HepG2 (cell line): ENCODE data around the gene KDR. TPM values are rescaled to one million over a fixed set of nuclear protein-coding genes. Genes with fewer than 3 reads are reported as not detected.

Experiments used
- ATAC-seq: fragments of 200-7000 bp; cut with Tn5 transposase; 3 replicates; pipeline ENCODE4 v1.9.1; 2020; ENCODE audit warnings: mild to moderate bottlenecking, moderate library complexity
- BruUV-seq: library from RNA; stranded (reverse); fragments of 400-500 nt; replicated peaks from 2 replicates; lab custom pipeline; 2021; lab: Mats Ljungman, UMichigan
- CTCF ChIA-PET: fragments of 300-600 bp; formaldehyde crosslinking; extraction: SDS; loops from one replicate; lab custom pipeline; 2021; ENCODE audit warnings: low total read pairs, inconsistent platforms, low intra/inter-chr PET ratio; lab: Yijun Ruan, JAX
- POLR2A ChIA-PET: fragments of 350-600 bp; sonication (Branson Sonifier 250); formaldehyde crosslinking; loops from one replicate; lab custom pipeline; 2020; ENCODE audit warnings: antibody characterized with exemption, inconsistent platforms; lab: Yijun Ruan, JAX
- DNase-seq: peaks from one replicate; pipeline ENCODE4 v3.0.0-alpha.2; 2015; ENCODE audit warnings: low spot score
- FAIRE-seq: peaks from 3 replicates; lab custom pipeline; 2011; peaks lifted over from hg19 to GRCh38; lab: Jason Lieb, UNC
- H2AFZ ChIP-seq: one replicate; pipeline ENCODE4 v1.6.1; 2011; ENCODE audit warnings: low read length, inconsistent platforms
- H3K27ac ChIP-seq: fragments of 300-600 bp; 3 replicates; pipeline ENCODE4 v1.8.0; 2011; ENCODE audit warnings: mixed run types, mild to moderate bottlenecking, mixed read lengths, low read length, inconsistent platforms; ENCODE audit not compliant: insufficient read depth; ENCODE audit errors: extremely low read length
- H3K27me3 ChIP-seq, 2 experiments: fragments of 200-600 bp in 1 of 2; 2 replicates in 1 of 2; 3 replicates in 1 of 2; pipeline versions ENCODE4 v1.6.0 to v1.8.0; 2011; ENCODE audit warnings: low read length in 2 of 2, mild to moderate bottlenecking in 2 of 2, moderate library complexity in 2 of 2, inconsistent platforms in 1 of 2; ENCODE audit not compliant: insufficient read depth in 2 of 2, control insufficient read depth in 1 of 2
- H3K36me3 ChIP-seq, 2 experiments: fragments of 200-600 bp in 1 of 2; replicated peaks in 1 of 2; 2 replicates in 1 of 2; 3 replicates in 1 of 2; pipeline versions ENCODE4 v1.5.1 to v1.8.0; 2011; ENCODE audit warnings: low read length in 2 of 2, inconsistent platforms in 1 of 2; ENCODE audit not compliant: insufficient read depth in 2 of 2, control insufficient read depth in 1 of 2
- H3K4me1 ChIP-seq: 2 replicates; pipeline ENCODE4 v1.5.1; 2012; ENCODE audit warnings: low read length, inconsistent platforms; ENCODE audit not compliant: insufficient read depth
- H3K4me2 ChIP-seq: 2 replicates; pipeline ENCODE4 v1.6.0; 2011; ENCODE audit warnings: low read depth, low read length, inconsistent platforms
- H3K4me3 ChIP-seq, 3 experiments: fragments of 200-600 bp in 1 of 3; sonication (generic), shearing (Covaris generic) in 1 of 3; replicated peaks in 1 of 3; 2 replicates each; pipeline ENCODE4 v1.5.1; 2011 to 2016; ENCODE audit warnings: low read length in 3 of 3, inconsistent platforms in 2 of 3, low read depth in 2 of 3, mild to moderate bottlenecking in 2 of 3, control low read depth in 1 of 3, mixed read lengths in 1 of 3; ENCODE audit not compliant: insufficient read depth in 1 of 3
- H3K79me2 ChIP-seq: one replicate; pipeline ENCODE4 v1.6.1; 2011; ENCODE audit warnings: low read length, inconsistent platforms; ENCODE audit not compliant: insufficient read depth
- H3K9ac ChIP-seq: 2 replicates; pipeline ENCODE4 v1.6.0; 2011; ENCODE audit warnings: mild to moderate bottlenecking, low read depth, low read length, inconsistent platforms; ENCODE audit not compliant: insufficient read depth
- H3K9me3 ChIP-seq: 2 replicates; pipeline ENCODE4 v1.5.1; 2012; ENCODE audit warnings: mild to moderate bottlenecking, low read length
- H4K20me1 ChIP-seq: 2 replicates; pipeline ENCODE4 v1.6.0; 2011; ENCODE audit warnings: inconsistent platforms, mild to moderate bottlenecking, low read length, moderate library complexity; ENCODE audit not compliant: insufficient read depth
- EED ChIP-seq: sonication (generic); formaldehyde crosslinking; IDR thresholded peaks from 2 replicates; pipeline ENCODE4 v1.5.0; 2020; ENCODE audit warnings: mild to moderate bottlenecking, missing genetic modification reagents
- KMT2A ChIP-seq: sonication (generic); formaldehyde crosslinking; IDR thresholded peaks from 2 replicates; pipeline ENCODE4 v1.4.0; 2020; ENCODE audit warnings: missing genetic modification reagents
- SMAD1 ChIP-seq: sonication (generic); formaldehyde crosslinking; IDR thresholded peaks from 2 replicates; pipeline ENCODE4 v1.4.0; 2020; ENCODE audit warnings: missing genetic modification reagents, low read depth, mild to moderate bottlenecking, borderline replicate concordance
- TBP ChIP-seq: sonication (generic); formaldehyde crosslinking; IDR thresholded peaks from 2 replicates; pipeline ENCODE4 v1.5.0; 2020; ENCODE audit warnings: missing genetic modification reagents
- ZFP91 ChIP-seq: sonication (generic); formaldehyde crosslinking; IDR thresholded peaks from 2 replicates; pipeline ENCODE4 v1.9.0; 2022; ENCODE audit warnings: missing genetic modification reagents, mild to moderate bottlenecking, borderline replicate concordance
- ZGPAT ChIP-seq: IDR thresholded peaks from 2 replicates; pipeline ENCODE4 v1.6.1; 2016; ENCODE audit warnings: mild to moderate bottlenecking
- ZNF329 ChIP-seq: sonication (generic); formaldehyde crosslinking; IDR thresholded peaks from 2 replicates; pipeline ENCODE4 v1.9.0; 2021; ENCODE audit warnings: low read depth, mild to moderate bottlenecking, missing genetic modification reagents
- ZNF460 ChIP-seq: sonication (generic); formaldehyde crosslinking; IDR thresholded peaks from 2 replicates; pipeline ENCODE4 v1.5.1; 2020; ENCODE audit warnings: missing genetic modification reagents, mild to moderate bottlenecking, borderline replicate concordance
- ZNF547 ChIP-seq: sonication (generic); formaldehyde crosslinking; IDR thresholded peaks from 2 replicates; pipeline ENCODE4 v1.5.1; 2020; ENCODE audit warnings: mild to moderate bottlenecking, missing genetic modification reagents
- ZNF672 ChIP-seq: sonication (generic); formaldehyde crosslinking; IDR thresholded peaks from 2 replicates; pipeline ENCODE4 v1.8.1; 2022; ENCODE audit warnings: missing genetic modification reagents
- ZNF713 ChIP-seq: sonication (generic); formaldehyde crosslinking; IDR thresholded peaks from 2 replicates; pipeline ENCODE4 v1.4.0; 2020; ENCODE audit warnings: mild to moderate bottlenecking, missing genetic modification reagents
- WGBS: methylation state at CpG from one replicate; pipeline ENCODE4 v1.1.6; 2017; ENCODE audit warnings: low lambda C conversion rate; 5-methylcytosine and 5-hydroxymethylcytosine counted together
- in situ Hi-C: cut with HindIII; loops from 2 replicates; pipeline ENCODE4 v1.10.0; 2017; ENCODE audit warnings: low pct_unique_long_range_greater_than_20kb; ENCODE audit not compliant: extremely low pct_ligation_motif_present
- intact Hi-C: fragments of 100-400 bp; cut with micrococcal nuclease; formaldehyde crosslinking; loops from one replicate; pipeline ENCODE4 v1.10.0; 2022; ENCODE audit not compliant: unreplicated experiment
- polyA plus RNA-seq, 8 experiments: library from polyadenylated mRNA; depleted of rRNA in 3 of 8; stranded (reverse) in 7 of 8; unstranded in 1 of 8; fragments of >200 nt; fragmentation: Illumina TruSeq in 4 of 8; extraction: Trizol in 4 of 8; gene quantifications; 2 replicates each; pipeline versions ENCODE4 v1.2.1 to v1.2.3, GENCODE V29; 2011 to 2016; ENCODE audit warnings: low read depth in 4 of 8, missing spikeins in 1 of 8, mixed read lengths in 1 of 8; ENCODE audit not compliant: insufficient read depth in 1 of 8
- total RNA-seq, 5 experiments: library from RNA; depleted of rRNA; stranded (reverse); fragments of >200 nt; fragmentation: Illumina TruSeq; extraction: Trizol; gene quantifications; 2 replicates each; pipeline ENCODE4 v1.2.3, GENCODE V29; 2016; ENCODE audit warnings: low read depth in 1 of 5
- TF ChIP-seq, protein P1 (sequence below): sonication (generic); formaldehyde crosslinking; IDR thresholded peaks from 2 replicates; pipeline ENCODE4 v1.4.0; 2020; ENCODE audit warnings: low read depth, mild to moderate bottlenecking, missing genetic modification reagents

The KDR gene
- total and polyA plus RNA-seq, 2 of the 13 experiments (the other 11 are each of a cell fraction or from before 2014, with no cell fraction given) = not detected

- no peak for TF ChIP-seq ZGPAT (CRISPR knock-in tag)
- no peak for TF ChIP-seq KMT2A
- TF ChIP-seq ZNF329 = no peak
- TF ChIP-seq ZNF547 (CRISPR knock-in tag) = no peak
- TF ChIP-seq, protein P1, sequence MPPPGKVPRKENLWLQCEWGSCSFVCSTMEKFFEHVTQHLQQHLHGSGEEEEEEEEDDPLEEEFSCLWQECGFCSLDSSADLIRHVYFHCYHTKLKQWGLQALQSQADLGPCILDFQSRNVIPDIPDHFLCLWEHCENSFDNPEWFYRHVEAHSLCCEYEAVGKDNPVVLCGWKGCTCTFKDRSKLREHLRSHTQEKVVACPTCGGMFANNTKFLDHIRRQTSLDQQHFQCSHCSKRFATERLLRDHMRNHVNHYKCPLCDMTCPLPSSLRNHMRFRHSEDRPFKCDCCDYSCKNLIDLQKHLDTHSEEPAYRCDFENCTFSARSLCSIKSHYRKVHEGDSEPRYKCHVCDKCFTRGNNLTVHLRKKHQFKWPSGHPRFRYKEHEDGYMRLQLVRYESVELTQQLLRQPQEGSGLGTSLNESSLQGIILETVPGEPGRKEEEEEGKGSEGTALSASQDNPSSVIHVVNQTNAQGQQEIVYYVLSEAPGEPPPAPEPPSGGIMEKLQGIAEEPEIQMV (CRISPR knock-in tag) = no peak
- no peak for TF ChIP-seq ZFP91 (CRISPR knock-in tag)
- no peak for TF ChIP-seq TBP (CRISPR knock-in tag)
- no peak for TF ChIP-seq ZNF460
Measured at GRCh38 chr4:55154933-55155332, 29.5 kb upstream of the KDR start (continued).

DNA sequence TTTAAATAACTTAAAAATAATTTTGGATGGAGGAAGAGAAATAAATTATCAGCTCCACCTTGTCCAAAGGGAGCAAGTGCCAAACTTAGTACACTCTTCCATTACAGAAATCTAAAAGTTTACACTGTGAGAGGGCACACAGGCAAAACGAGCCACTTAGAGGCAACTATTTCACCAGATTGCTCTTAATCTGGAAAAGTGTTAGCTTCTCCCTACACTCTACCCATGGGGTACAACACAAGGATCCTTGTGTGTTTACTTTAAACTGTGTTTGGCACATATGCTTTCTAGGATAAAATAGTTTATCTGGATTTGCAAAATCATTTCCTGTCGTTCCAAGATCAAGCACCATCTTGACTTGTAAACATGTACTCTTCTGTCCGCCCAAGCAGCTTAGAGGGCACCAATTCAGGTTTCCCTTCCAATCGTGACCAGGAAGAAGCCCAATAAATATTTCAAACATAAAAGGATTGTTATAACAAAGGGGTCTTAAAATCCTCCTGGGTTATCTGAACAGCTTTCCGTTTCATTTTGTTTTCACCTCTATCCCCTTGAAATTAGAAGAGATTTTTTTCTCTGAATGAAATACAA is 29.0 kb upstream of the KDR start:
- intact Hi-C loops = no loop called here
- in situ Hi-C loops = no loop called here
- no peak for DNase-seq
- ChIA-PET POLR2A (no interaction called here), CTCF (no interaction called here)
- no peak overlapping the region for H3K4me2 ChIP-seq
- no peaks in the 10 kb centered on the region for H3K36me3 ChIP-seq
- no peak for ATAC-seq
- H3K27me3 ChIP-seq = peaks cover 0 to 6% of the 10 kb centered on the region in 2 experiments; a peak in 3 of 5 replicates
- no peak overlapping the region for H2AFZ ChIP-seq
- BruUV-seq = no TSS peak
- no peaks in the 10 kb centered on the region for H3K4me1 ChIP-seq
- H4K20me1 ChIP-seq = no peaks in the 10 kb centered on the region
- H3K27ac ChIP-seq = no peak overlapping the region
- no peak for FAIRE-seq
- H3K9ac ChIP-seq = no peak overlapping the region
- WGBS = 10% methylated on average over 5 of the region's 5 CpGs
- TF ChIP-seq ZNF713 (no peak), SMAD1 (CRISPR knock-in tag) (no peak), ZNF672 (CRISPR knock-in tag) (no peak), EED (CRISPR knock-in tag) (no peak)
- H3K9me3 ChIP-seq = no peaks in the 10 kb centered on the region
- no peak overlapping the region for H3K4me3 ChIP-seq
- no peaks in the 10 kb centered on the region for H3K79me2 ChIP-seq
